ENCODE measurements around the gene SMARCB1.

DNA sequence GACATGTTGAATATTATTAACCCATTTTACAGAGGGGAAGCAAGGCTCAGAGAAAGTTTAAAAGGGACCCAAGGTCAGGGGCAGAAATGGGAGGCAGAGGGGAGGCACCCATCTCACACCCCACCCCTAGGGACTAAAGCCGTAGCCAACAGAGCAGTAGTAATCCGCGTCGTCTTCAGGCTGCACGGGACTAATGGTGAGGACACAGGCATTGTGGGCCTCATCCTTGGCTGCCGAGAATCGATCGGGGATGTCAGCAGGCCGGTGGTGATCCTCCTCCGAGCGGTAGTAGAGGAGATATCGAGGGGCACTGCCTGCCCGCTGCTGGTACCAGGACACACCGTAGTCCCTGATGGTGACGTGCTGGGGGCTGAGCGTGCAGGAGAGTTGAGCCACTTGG, 34.0 kb upstream of the SMARCB1 start:
- TF ChIP-seq, protein P1, sequence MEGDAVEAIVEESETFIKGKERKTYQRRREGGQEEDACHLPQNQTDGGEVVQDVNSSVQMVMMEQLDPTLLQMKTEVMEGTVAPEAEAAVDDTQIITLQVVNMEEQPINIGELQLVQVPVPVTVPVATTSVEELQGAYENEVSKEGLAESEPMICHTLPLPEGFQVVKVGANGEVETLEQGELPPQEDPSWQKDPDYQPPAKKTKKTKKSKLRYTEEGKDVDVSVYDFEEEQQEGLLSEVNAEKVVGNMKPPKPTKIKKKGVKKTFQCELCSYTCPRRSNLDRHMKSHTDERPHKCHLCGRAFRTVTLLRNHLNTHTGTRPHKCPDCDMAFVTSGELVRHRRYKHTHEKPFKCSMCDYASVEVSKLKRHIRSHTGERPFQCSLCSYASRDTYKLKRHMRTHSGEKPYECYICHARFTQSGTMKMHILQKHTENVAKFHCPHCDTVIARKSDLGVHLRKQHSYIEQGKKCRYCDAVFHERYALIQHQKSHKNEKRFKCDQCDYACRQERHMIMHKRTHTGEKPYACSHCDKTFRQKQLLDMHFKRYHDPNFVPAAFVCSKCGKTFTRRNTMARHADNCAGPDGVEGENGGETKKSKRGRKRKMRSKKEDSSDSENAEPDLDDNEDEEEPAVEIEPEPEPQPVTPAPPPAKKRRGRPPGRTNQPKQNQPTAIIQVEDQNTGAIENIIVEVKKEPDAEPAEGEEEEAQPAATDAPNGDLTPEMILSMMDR (IDR thresholded peaks at IDR 0.05; ENCODE audit: low read depth, low read length) = no peak
- TF ChIP-seq EZH2phosphoT487 (IDR thresholded peaks at IDR 0.05; ENCODE audit: low read depth) = no peak

Measured in OCI-LY3 (cell line).